WTC11 (cell line): ENCODE data around the gene SCGB1D2. TPM values are rescaled to one million over a fixed set of nuclear protein-coding genes. Genes with fewer than 3 reads are reported as not detected.
"Not testable (repeated sequence)": the region's sequence is repeated elsewhere in the genome, so short reads cannot be mapped to it uniquely, and the experiment has no call there.

Experiments
- ATAC-seq: fragments of 200-7000 bp; cut with Tn5 transposase; 2 replicates; pipeline ENCODE4 v1.10.0; 2021; ENCODE audit warnings: mild to moderate bottlenecking, moderate library complexity
- CTCF ChIA-PET: fragments of 300-600 bp; sonication (Branson Sonifier 250); formaldehyde crosslinking; loops from one replicate; lab custom pipeline; 2021; ENCODE audit warnings: antibody characterized with exemption; lab: Charles Lee
- POLR2A ChIA-PET: fragments of 350-600 bp; sonication (Branson Sonifier 250); formaldehyde crosslinking; loops from one replicate; lab custom pipeline; 2021; ENCODE audit warnings: antibody characterized with exemption; lab: Charles Lee
- DNase-seq: peaks from one replicate; pipeline ENCODE4 v3.0.0; 2021; ENCODE audit warnings: low spot score
- H3K27ac Mint-ChIP-seq: 2 replicates; pipeline ENCODE4 v1.8.0; 2021; ENCODE audit warnings: mixed read lengths
- H3K27me3 Mint-ChIP-seq: 2 replicates; pipeline ENCODE4 v1.8.0; 2021; ENCODE audit warnings: low read depth, mild to moderate bottlenecking, moderate library complexity, mixed read lengths
- H3K36me3 Mint-ChIP-seq: 2 replicates; pipeline ENCODE4 v1.8.0; 2021; ENCODE audit warnings: mixed read lengths
- H3K4me1 Mint-ChIP-seq: 2 replicates; pipeline ENCODE4 v1.8.0; 2022; ENCODE audit warnings: mixed read lengths
- H3K4me3 Mint-ChIP-seq: 2 replicates; pipeline ENCODE4 v1.8.0; 2021; ENCODE audit warnings: mild to moderate bottlenecking, moderate library complexity, mixed read lengths
- H3K9me3 Mint-ChIP-seq: 2 replicates; pipeline ENCODE4 v1.8.0; 2021; ENCODE audit warnings: mixed read lengths
- ELF4 ChIP-seq: sonication (generic); formaldehyde crosslinking; IDR thresholded peaks from 2 replicates; pipeline ENCODE4 v1.8.1; 2022; ENCODE audit warnings: low read depth, mild to moderate bottlenecking, moderate library complexity, missing genetic modification reagents
- ETV6 ChIP-seq: sonication (generic); formaldehyde crosslinking; IDR thresholded peaks from 2 replicates; pipeline ENCODE4 v1.8.1; 2022; ENCODE audit warnings: mild to moderate bottlenecking, missing genetic modification reagents
- FOXJ3 ChIP-seq: sonication (generic); formaldehyde crosslinking; IDR thresholded peaks from 2 replicates; pipeline ENCODE4 v1.9.0; 2021; ENCODE audit warnings: missing genetic modification reagents, mild to moderate bottlenecking, borderline replicate concordance
- GRHL2 ChIP-seq: fragments of 250-450 bp; sonication (Bioruptor Pico); IDR thresholded peaks from 2 replicates; pipeline ENCODE4 v1.8.0; 2022; ENCODE audit warnings: mild to moderate bottlenecking, moderate library complexity; ENCODE audit not compliant: insufficient replicate concordance, severe bottlenecking
- GTF2I ChIP-seq: fragments of 250-450 bp; sonication (Bioruptor Pico); conservative IDR thresholded peaks from 2 replicates; pipeline ENCODE4 v1.4.0; 2021; ENCODE audit warnings: mild to moderate bottlenecking
- IRF2 ChIP-seq: sonication (generic); formaldehyde crosslinking; IDR thresholded peaks from 2 replicates; pipeline ENCODE4 v1.8.0; 2022; ENCODE audit warnings: low read depth, missing genetic modification reagents, borderline replicate concordance
- NFE2L1 ChIP-seq: sonication (generic); formaldehyde crosslinking; IDR thresholded peaks from 2 replicates; pipeline ENCODE4 v1.8.1; 2023; ENCODE audit warnings: missing genetic modification reagents
- NR2C2 ChIP-seq: sonication (generic); formaldehyde crosslinking; IDR thresholded peaks from 2 replicates; pipeline ENCODE4 v1.8.0; 2022; ENCODE audit warnings: mild to moderate bottlenecking, missing genetic modification reagents
- PRRX2 ChIP-seq: fragments of 250-450 bp; sonication (Bioruptor Pico); IDR thresholded peaks from 2 replicates; pipeline ENCODE4 v1.8.0; 2021; ENCODE audit warnings: mild to moderate bottlenecking
- RELA ChIP-seq: sonication (generic); formaldehyde crosslinking; IDR thresholded peaks from 2 replicates; pipeline ENCODE4 v1.8.1; 2022; ENCODE audit warnings: missing genetic modification reagents, mild to moderate bottlenecking, borderline replicate concordance
- SOX15 ChIP-seq: fragments of 250-450 bp; sonication (Bioruptor Pico); IDR thresholded peaks from 2 replicates; pipeline ENCODE4 v1.9.0; 2021; ENCODE audit warnings: mild to moderate bottlenecking
- SP1 ChIP-seq: sonication (generic); formaldehyde crosslinking; conservative IDR thresholded peaks from 2 replicates; pipeline ENCODE4 v1.8.1; 2022; ENCODE audit warnings: missing genetic modification reagents
- TEAD4 ChIP-seq: sonication (generic); formaldehyde crosslinking; IDR thresholded peaks from 2 replicates; pipeline ENCODE4 v1.8.0; 2022; ENCODE audit warnings: mild to moderate bottlenecking, missing genetic modification reagents
- ZNF317 ChIP-seq: sonication (generic); formaldehyde crosslinking; IDR thresholded peaks from 2 replicates; pipeline ENCODE4 v1.8.1; 2023; ENCODE audit warnings: low read depth, mild to moderate bottlenecking, moderate library complexity, missing genetic modification reagents, borderline replicate concordance
- ZNF416 ChIP-seq: fragments of 250-450 bp; sonication (Bioruptor Pico); IDR thresholded peaks from 2 replicates; pipeline ENCODE4 v1.9.0; 2021; ENCODE audit warnings: mild to moderate bottlenecking, inconsistent platforms
- ZNF671 ChIP-seq: fragments of 250-450 bp; sonication (Bioruptor Pico); IDR thresholded peaks from 2 replicates; pipeline ENCODE4 v1.8.0; 2021; ENCODE audit warnings: mild to moderate bottlenecking
- total RNA-seq: library from RNA; stranded (reverse); gene quantifications from 3 replicates; pipeline ENCODE4 v1.2.3, GENCODE V29; 2021
- TF ChIP-seq, protein P1 (sequence below): sonication (generic); formaldehyde crosslinking; IDR thresholded peaks from 2 replicates; pipeline ENCODE4 v1.8.1; 2022; ENCODE audit warnings: low read depth, missing genetic modification reagents, borderline replicate concordance
- TF ChIP-seq, protein P2 (sequence below): sonication (generic); formaldehyde crosslinking; IDR thresholded peaks from 2 replicates; pipeline ENCODE4 v1.8.1; 2022; ENCODE audit warnings: mild to moderate bottlenecking, moderate library complexity, missing genetic modification reagents
- TF ChIP-seq, protein P3 (sequence below): sonication (generic); formaldehyde crosslinking; IDR thresholded peaks from 2 replicates; pipeline ENCODE4 v1.8.1; 2023; ENCODE audit warnings: mild to moderate bottlenecking, missing genetic modification reagents, borderline replicate concordance
- TF ChIP-seq, protein P4 (sequence below): fragments of 250-450 bp; sonication (Bioruptor Pico); IDR thresholded peaks from 2 replicates; pipeline ENCODE4 v2.1.2; 2022; ENCODE audit warnings: mild to moderate bottlenecking, moderate library complexity
- TF ChIP-seq, protein P5 (sequence below): sonication (generic); formaldehyde crosslinking; conservative IDR thresholded peaks from 2 replicates; pipeline ENCODE4 v1.8.1; 2022; ENCODE audit warnings: mild to moderate bottlenecking, missing genetic modification reagents

Gene SCGB1D2
- total RNA-seq, 1 experiment from 2014 or later, result not detected

DNA sequence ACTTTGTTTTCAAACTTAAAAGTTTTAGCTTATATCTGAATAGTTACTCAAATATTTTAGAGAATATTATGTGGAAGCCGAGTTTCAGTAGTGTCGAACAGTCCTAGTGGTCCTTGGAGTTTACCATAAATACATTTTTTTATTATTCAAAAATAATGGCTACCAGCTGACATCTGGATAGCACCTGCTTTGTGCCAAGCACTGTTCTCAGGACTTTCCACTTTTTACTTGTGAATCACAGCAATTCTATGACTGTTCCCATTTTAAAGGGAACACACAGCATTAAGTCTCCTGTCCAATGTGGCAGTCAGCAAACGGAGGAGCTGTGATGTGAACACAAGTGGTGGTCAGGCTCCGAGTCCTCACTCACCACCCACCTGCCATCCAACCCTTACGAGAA, 37.6 kb upstream of the SCGB1D2 start:
- no peaks in the 10 kb centered on the region for H3K27me3 Mint-ChIP-seq
- POLR2A ChIA-PET, result interaction anchor here (0.6 kb wide), 1 partner anchor 158 kb away, joined by 3 read pairs; no protein-coding TSS in a partner anchor
- no peak for ATAC-seq
- no peak overlapping the region for H3K4me3 Mint-ChIP-seq
- no peaks in the 10 kb centered on the region for H3K36me3 Mint-ChIP-seq
- CTCF ChIA-PET, result interaction anchor here (0.7 to 1.2 kb wide), 2 partner anchors 9 to 190 kb away, joined by 3 read pairs; no protein-coding TSS in a partner anchor
- no peak overlapping the region for H3K27ac Mint-ChIP-seq
- H3K9me3 Mint-ChIP-seq, result no peaks in the 10 kb centered on the region
- no peaks in the 10 kb centered on the region for H3K4me1 Mint-ChIP-seq
- TF ChIP-seq GTF2I (CRISPR knock-in tag) (no peak), IRF2 (CRISPR knock-in tag) (no peak), SP1 (CRISPR knock-in tag) (no peak), SOX15 (CRISPR knock-in tag) (no peak), GRHL2 (CRISPR knock-in tag) (no peak), RELA (CRISPR knock-in tag) (no peak), ZNF416 (CRISPR knock-in tag) (no peak), PRRX2 (CRISPR knock-in tag) (no peak), ZNF671 (CRISPR knock-in tag) (no peak), ELF4 (CRISPR knock-in tag) (no peak), ETV6 (no peak), NFE2L1 (CRISPR knock-in tag) (no peak), ZNF317 (no peak)
- TF ChIP-seq, protein P1, sequence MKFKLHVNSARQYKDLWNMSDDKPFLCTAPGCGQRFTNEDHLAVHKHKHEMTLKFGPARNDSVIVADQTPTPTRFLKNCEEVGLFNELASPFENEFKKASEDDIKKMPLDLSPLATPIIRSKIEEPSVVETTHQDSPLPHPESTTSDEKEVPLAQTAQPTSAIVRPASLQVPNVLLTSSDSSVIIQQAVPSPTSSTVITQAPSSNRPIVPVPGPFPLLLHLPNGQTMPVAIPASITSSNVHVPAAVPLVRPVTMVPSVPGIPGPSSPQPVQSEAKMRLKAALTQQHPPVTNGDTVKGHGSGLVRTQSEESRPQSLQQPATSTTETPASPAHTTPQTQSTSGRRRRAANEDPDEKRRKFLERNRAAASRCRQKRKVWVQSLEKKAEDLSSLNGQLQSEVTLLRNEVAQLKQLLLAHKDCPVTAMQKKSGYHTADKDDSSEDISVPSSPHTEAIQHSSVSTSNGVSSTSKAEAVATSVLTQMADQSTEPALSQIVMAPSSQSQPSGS, result no peak
- TF ChIP-seq, protein P2, sequence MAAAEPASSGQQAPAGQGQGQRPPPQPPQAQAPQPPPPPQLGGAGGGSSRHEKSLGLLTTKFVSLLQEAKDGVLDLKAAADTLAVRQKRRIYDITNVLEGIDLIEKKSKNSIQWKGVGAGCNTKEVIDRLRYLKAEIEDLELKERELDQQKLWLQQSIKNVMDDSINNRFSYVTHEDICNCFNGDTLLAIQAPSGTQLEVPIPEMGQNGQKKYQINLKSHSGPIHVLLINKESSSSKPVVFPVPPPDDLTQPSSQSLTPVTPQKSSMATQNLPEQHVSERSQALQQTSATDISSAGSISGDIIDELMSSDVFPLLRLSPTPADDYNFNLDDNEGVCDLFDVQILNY (CRISPR knock-in tag), result no peak
- TF ChIP-seq, protein P3, sequence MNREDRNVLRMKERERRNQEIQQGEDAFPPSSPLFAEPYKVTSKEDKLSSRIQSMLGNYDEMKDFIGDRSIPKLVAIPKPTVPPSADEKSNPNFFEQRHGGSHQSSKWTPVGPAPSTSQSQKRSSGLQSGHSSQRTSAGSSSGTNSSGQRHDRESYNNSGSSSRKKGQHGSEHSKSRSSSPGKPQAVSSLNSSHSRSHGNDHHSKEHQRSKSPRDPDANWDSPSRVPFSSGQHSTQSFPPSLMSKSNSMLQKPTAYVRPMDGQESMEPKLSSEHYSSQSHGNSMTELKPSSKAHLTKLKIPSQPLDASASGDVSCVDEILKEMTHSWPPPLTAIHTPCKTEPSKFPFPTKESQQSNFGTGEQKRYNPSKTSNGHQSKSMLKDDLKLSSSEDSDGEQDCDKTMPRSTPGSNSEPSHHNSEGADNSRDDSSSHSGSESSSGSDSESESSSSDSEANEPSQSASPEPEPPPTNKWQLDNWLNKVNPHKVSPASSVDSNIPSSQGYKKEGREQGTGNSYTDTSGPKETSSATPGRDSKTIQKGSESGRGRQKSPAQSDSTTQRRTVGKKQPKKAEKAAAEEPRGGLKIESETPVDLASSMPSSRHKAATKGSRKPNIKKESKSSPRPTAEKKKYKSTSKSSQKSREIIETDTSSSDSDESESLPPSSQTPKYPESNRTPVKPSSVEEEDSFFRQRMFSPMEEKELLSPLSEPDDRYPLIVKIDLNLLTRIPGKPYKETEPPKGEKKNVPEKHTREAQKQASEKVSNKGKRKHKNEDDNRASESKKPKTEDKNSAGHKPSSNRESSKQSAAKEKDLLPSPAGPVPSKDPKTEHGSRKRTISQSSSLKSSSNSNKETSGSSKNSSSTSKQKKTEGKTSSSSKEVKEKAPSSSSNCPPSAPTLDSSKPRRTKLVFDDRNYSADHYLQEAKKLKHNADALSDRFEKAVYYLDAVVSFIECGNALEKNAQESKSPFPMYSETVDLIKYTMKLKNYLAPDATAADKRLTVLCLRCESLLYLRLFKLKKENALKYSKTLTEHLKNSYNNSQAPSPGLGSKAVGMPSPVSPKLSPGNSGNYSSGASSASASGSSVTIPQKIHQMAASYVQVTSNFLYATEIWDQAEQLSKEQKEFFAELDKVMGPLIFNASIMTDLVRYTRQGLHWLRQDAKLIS (CRISPR knock-in tag), result no peak
- TF ChIP-seq, protein P4, sequence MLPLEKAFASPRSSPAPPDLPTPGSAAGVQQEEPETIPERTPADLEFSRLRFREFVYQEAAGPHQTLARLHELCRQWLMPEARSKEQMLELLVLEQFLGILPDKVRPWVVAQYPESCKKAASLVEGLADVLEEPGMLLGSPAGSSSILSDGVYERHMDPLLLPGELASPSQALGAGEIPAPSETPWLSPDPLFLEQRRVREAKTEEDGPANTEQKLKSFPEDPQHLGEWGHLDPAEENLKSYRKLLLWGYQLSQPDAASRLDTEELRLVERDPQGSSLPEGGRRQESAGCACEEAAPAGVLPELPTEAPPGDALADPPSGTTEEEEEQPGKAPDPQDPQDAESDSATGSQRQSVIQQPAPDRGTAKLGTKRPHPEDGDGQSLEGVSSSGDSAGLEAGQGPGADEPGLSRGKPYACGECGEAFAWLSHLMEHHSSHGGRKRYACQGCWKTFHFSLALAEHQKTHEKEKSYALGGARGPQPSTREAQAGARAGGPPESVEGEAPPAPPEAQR (CRISPR knock-in tag), result no peak
- TF ChIP-seq, protein P5, sequence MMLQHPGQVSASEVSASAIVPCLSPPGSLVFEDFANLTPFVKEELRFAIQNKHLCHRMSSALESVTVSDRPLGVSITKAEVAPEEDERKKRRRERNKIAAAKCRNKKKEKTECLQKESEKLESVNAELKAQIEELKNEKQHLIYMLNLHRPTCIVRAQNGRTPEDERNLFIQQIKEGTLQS (CRISPR knock-in tag), result no peak
- DNase-seq, result no peak

DNA sequence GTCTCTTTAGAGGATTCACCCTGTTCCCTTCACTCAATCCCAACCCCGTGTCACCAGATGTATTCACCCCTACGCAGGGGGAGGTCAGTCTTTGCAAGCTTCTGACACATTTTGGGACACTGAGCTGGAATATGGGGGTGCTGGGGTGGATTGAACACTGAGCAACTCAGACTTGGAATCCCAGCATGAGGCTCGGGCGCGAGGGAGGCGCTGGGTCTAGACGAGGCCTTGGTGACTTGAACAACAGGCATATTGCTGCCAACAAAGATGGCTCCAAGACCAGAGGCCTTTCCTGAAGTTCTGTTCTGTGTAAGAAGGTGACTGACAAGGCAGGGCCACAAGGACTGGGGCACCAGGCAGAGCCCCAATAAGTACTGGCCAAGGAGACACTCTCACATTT, 36.6 kb upstream of the SCGB1D2 start:
- no peak overlapping the region for H3K27ac Mint-ChIP-seq
- CTCF ChIA-PET, result interaction anchor here (1.1 kb wide), 1 partner anchor 34 kb away, joined by 4 read pairs; no protein-coding TSS in a partner anchor

DNA sequence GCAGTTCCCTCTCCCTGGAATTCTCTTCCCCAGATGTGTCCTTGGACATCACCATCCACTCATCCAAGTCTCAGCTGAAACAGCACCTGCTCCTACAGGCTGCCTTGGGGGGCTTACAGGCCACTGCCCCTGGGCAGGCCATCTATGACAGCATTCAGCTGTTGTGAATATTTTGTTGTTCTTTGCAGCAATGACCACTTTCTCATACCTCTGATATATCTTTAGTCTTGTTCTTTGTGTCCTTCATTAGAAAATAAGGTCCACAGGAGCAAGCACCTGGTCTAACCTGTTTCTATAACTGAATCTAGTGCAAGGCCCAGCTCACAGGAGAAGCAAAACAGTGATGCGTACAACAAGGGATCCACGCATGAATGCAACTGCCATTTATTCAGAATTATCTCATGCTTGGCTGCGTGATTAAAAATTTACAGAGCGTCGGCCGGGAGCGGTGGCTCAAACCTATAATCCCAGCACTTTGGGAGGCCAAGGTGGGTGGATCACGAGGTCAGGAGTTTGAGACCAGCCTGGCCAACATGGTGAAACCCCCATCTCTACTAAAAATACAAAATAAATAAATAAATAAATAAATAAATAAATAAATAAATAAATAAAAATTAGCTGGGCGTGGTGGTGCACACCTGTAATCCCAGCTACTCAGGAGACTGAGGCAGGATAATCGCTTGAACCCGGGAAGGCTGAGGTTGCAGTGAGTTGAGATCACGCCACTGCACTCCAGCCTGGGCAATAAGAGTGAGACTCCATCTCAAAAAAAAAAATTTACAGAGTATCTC, 35.6 kb upstream of the SCGB1D2 start:
- H3K4me1 Mint-ChIP-seq, H3K36me3 Mint-ChIP-seq, H3K27me3 Mint-ChIP-seq, DNase-seq, H3K27ac Mint-ChIP-seq, H3K9me3 Mint-ChIP-seq, ATAC-seq, H3K4me3 Mint-ChIP-seq: not testable (repeated sequence)
- ChIA-PET POLR2A (interaction anchor here (0.5 kb wide), 1 partner anchor 117 kb away, joined by 5 read pairs; no protein-coding TSS in a partner anchor), CTCF (interaction anchor here (1.1 kb wide), 1 partner anchor 35 kb away, joined by 4 read pairs; no protein-coding TSS in a partner anchor)

More for the DNA sequence above, 36.6 kb upstream of the SCGB1D2 start:
- Mint-ChIP-seq H3K9me3 (no peaks in the 10 kb centered on the region), H3K4me3 (no peak overlapping the region), H3K36me3 (no peaks in the 10 kb centered on the region), H3K4me1 (no peaks in the 10 kb centered on the region), H3K27me3 (no peaks in the 10 kb centered on the region)
- no peak for ATAC-seq
- POLR2A ChIA-PET, result no interaction called here
- TF ChIP-seq TEAD4, result no peak
- TF ChIP-seq FOXJ3 (CRISPR knock-in tag), result no peak
- no peak for TF ChIP-seq NR2C2 (CRISPR knock-in tag)
- DNase-seq, result no peak
